SK-N-MC (cell line): ENCODE measurements around the gene PMFBP1.

Experiments used
- EZH2 ChIP-seq: fragments of 200-600 bp; sonication (generic); IDR thresholded peaks from one replicate; pipeline ENCODE4 v1.6.1; 2017; ENCODE audit warnings: antibody characterized with exemption
- POLR2AphosphoS5 ChIP-seq: IDR thresholded peaks from 2 replicates; pipeline ENCODE4 v1.6.1; 2012; ENCODE audit warnings: mild to moderate bottlenecking, low read depth, low read length, borderline replicate concordance

- TF ChIP-seq EZH2 (no peak), POLR2AphosphoS5 (no peak)
Observed at GRCh38 chr16:72198021-72198711, 26.2 kb upstream of the PMFBP1 start.
